ENCODE measurements around the gene RPL4.

DNA sequence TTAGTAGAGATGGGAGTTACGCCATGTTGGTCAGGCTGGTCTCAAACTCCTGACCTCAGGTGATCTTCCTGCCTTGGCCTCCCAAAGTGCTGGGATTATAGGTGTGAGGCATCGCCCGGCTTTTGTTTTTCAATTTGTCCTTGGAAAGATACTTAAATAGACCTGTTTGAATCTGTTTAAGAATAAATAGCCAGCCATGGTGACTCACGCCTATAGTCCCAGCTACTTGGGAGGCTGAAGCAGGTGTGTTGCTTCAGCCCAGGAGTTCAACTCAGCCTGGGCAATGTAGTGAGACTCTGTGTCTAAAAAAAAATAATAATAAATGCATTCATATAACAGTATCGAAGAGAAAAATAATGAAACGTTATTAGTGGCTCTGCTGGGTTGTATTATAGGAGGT is 24.4 kb downstream of the RPL4 start:
- TF ChIP-seq EP300 (IDR thresholded peaks at IDR 0.05) (no peak), POLR2A (IDR thresholded peaks at IDR 0.05) (no peak)
- TF ChIP-seq, protein P1, sequence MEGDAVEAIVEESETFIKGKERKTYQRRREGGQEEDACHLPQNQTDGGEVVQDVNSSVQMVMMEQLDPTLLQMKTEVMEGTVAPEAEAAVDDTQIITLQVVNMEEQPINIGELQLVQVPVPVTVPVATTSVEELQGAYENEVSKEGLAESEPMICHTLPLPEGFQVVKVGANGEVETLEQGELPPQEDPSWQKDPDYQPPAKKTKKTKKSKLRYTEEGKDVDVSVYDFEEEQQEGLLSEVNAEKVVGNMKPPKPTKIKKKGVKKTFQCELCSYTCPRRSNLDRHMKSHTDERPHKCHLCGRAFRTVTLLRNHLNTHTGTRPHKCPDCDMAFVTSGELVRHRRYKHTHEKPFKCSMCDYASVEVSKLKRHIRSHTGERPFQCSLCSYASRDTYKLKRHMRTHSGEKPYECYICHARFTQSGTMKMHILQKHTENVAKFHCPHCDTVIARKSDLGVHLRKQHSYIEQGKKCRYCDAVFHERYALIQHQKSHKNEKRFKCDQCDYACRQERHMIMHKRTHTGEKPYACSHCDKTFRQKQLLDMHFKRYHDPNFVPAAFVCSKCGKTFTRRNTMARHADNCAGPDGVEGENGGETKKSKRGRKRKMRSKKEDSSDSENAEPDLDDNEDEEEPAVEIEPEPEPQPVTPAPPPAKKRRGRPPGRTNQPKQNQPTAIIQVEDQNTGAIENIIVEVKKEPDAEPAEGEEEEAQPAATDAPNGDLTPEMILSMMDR (IDR thresholded peaks at IDR 0.05): no peak

Data from ovary (tissue), 3 donors.